K562 (cell line): ENCODE data around the gene PDCD1. TPM values are rescaled to one million over a fixed set of nuclear protein-coding genes. Genes with fewer than 3 reads are reported as not detected.

Experiments used
- ATAC-seq: fragments of 200-7000 bp; cut with Tn5 transposase; 3 replicates; pipeline ENCODE4 v1.9.1; 2020; ENCODE audit warnings: moderate library complexity
- BruUV-seq: library from RNA; stranded (reverse); fragments of 400-500 nt; replicated peaks from 2 replicates; lab custom pipeline; 2021; lab: Mats Ljungman, UMichigan
- CTCF ChIA-PET: fragments of 300-600 bp; formaldehyde crosslinking; extraction: SDS; loops from one replicate; lab custom pipeline; 2021; ENCODE audit warnings: low intra/inter-chr PET ratio; lab: Yijun Ruan, JAX
- POLR2A ChIA-PET: fragments of 300-600, 350-650 bp; sonication (Branson Sonifier 250); formaldehyde crosslinking; extraction: SDS; loops from one replicate; lab custom pipeline; 2021; ENCODE audit warnings: antibody characterized with exemption, inconsistent platforms; lab: Yijun Ruan, JAX
- DNase-seq, 4 experiments: peaks; one replicate each; pipeline versions ENCODE4 v3.0.0 to v3.0.0-alpha.2; 2011 to 2018; ENCODE audit warnings: low spot score in 3 of 4, mixed read lengths in 3 of 4; ENCODE audit errors: extremely low read depth in 1 of 4
- FAIRE-seq: peaks from 2 replicates; lab custom pipeline; 2011; peaks lifted over from hg19 to GRCh38; lab: Jason Lieb, UNC
- H2AFZ ChIP-seq: 2 replicates; pipeline ENCODE4 v1.6.0; 2011; ENCODE audit warnings: low read depth, low read length, control low read depth, inconsistent platforms
- H3K27ac ChIP-seq: fragments of 200-600 bp; 3 replicates; pipeline ENCODE4 v1.8.0; 2011; ENCODE audit warnings: low read depth, mild to moderate bottlenecking, control low read depth, inconsistent platforms, low read length, moderate library complexity, mixed read lengths; ENCODE audit errors: extremely low read depth
- H3K27me3 ChIP-seq, 2 experiments: fragments of 300-600 bp in 1 of 2; 2 replicates in 1 of 2; 3 replicates in 1 of 2; pipeline versions ENCODE4 v1.6.0 to v1.8.0; 2011; ENCODE audit warnings: inconsistent platforms in 2 of 2, low read length in 2 of 2, mild to moderate bottlenecking in 1 of 2, mixed read lengths in 1 of 2, moderate library complexity in 1 of 2; ENCODE audit not compliant: control insufficient read depth in 2 of 2, insufficient read depth in 2 of 2
- H3K36me3 ChIP-seq: fragments of 300-600 bp; 3 replicates; pipeline ENCODE4 v1.8.0; 2011; ENCODE audit warnings: mild to moderate bottlenecking, low read length, inconsistent platforms; ENCODE audit not compliant: control insufficient read depth, insufficient read depth
- H3K4me1 ChIP-seq, 2 experiments: fragments of 200-600 bp in 1 of 2; replicated peaks in 1 of 2; 2 replicates in 1 of 2; 3 replicates in 1 of 2; pipeline versions ENCODE4 v1.5.1 to v1.8.0; 2011; ENCODE audit warnings: inconsistent platforms in 2 of 2, low read length in 2 of 2, mild to moderate bottlenecking in 1 of 2, mixed read lengths in 1 of 2, moderate library complexity in 1 of 2; ENCODE audit not compliant: control insufficient read depth in 2 of 2, insufficient read depth in 2 of 2
- H3K4me2 ChIP-seq: 2 replicates; pipeline ENCODE4 v1.6.1; 2011; ENCODE audit warnings: low read length, control low read depth, inconsistent platforms, mixed read lengths; ENCODE audit not compliant: insufficient read depth
- H3K4me3 ChIP-seq: fragments of 200-600 bp; sonication (generic), shearing (Covaris generic); 2 replicates; pipeline ENCODE4 v1.5.1; 2016; ENCODE audit warnings: control low read depth, inconsistent platforms
- H3K79me2 ChIP-seq: fragments of 200-600 bp; 3 replicates; pipeline ENCODE4 v1.8.0; 2011; ENCODE audit warnings: low read length, inconsistent platforms; ENCODE audit not compliant: control insufficient read depth, insufficient read depth
- H3K9ac ChIP-seq, 2 experiments: 2 replicates each; pipeline versions ENCODE4 v1.6.0 to v1.6.1; 2011; ENCODE audit warnings: low read depth in 2 of 2, low read length in 2 of 2, control low read depth in 1 of 2, inconsistent platforms in 1 of 2, mild to moderate bottlenecking in 1 of 2, mixed read lengths in 1 of 2; ENCODE audit not compliant: insufficient read depth in 1 of 2
- H3K9me1 ChIP-seq: one replicate; pipeline ENCODE4 v1.6.0; 2011; ENCODE audit warnings: inconsistent platforms, mild to moderate bottlenecking, low read length, moderate library complexity; ENCODE audit not compliant: control insufficient read depth, insufficient read depth
- H3K9me3 ChIP-seq: replicated peaks from 2 replicates; pipeline ENCODE4 v1.5.1; 2011; ENCODE audit warnings: low read depth, low read length, inconsistent platforms; ENCODE audit not compliant: control insufficient read depth, insufficient read depth
- H4K20me1 ChIP-seq: replicated peaks from 2 replicates; pipeline ENCODE4 v1.6.1; 2011; ENCODE audit warnings: low read length, inconsistent platforms, mixed read lengths; ENCODE audit not compliant: control insufficient read depth, insufficient read depth
- NRF1 ChIP-seq, 2 experiments: fragments of 450-650 bp; IDR thresholded peaks in 1 of 2; conservative IDR thresholded peaks in 1 of 2; 2 replicates each; pipeline ENCODE4 v1.6.1; 2014; ENCODE audit warnings: mild to moderate bottlenecking in 2 of 2
- SUPT5H ChIP-seq: fragments of 450-650 bp; IDR thresholded peaks from 2 replicates; pipeline ENCODE4 v1.6.1; 2016
- WGBS: fragments of 100-300 bp; shearing (Covaris generic); methylation state at CpG from one replicate; pipeline ENCODE4 v1.1.6; 2016; ENCODE audit warnings: low coverage, mixed read lengths; ENCODE audit not compliant: insufficient coverage; ENCODE audit errors: missing lambda C conversion rate; 5-methylcytosine and 5-hydroxymethylcytosine counted together
- in situ Hi-C: fragments of 300-500 bp; cut with MboI; formaldehyde crosslinking; loops from 4 replicates; pipeline ENCODE4 v1.15.0; 2018; ENCODE audit warnings: inconsistent platforms, mixed read lengths
- intact Hi-C: fragments of 100-400 bp; cut with micrococcal nuclease; formaldehyde crosslinking; loops from 2 replicates; pipeline ENCODE4 v1.14.2; 2022
- polyA plus RNA-seq, 8 experiments: library from polyadenylated mRNA; depleted of rRNA in 4 of 8; stranded (reverse) in 5 of 8; unstranded in 3 of 8; fragments of >200 nt; fragmentation: Nextera tagmentation in 2 of 8; fragmentation: Illumina TruSeq in 1 of 8; extraction: Ambion mirVana in 2 of 8; extraction: Trizol in 1 of 8; gene quantifications; 2 replicates each; pipeline versions ENCODE4 v1.2.1 to v1.2.3, GENCODE V29; 2011 to 2014; ENCODE audit warnings: inconsistent platforms in 1 of 8, missing spikeins in 1 of 8
- total RNA-seq, 7 experiments: library from RNA; depleted of rRNA in 6 of 7; stranded (reverse); fragments of >200 nt in 6 of 7; fragmentation: Illumina TruSeq in 2 of 7; extraction: Trizol in 2 of 7; gene quantifications; 2 replicates each; pipeline versions ENCODE4 v1.2.1 to v1.2.3, GENCODE V29; 2011 to 2021; ENCODE audit warnings: low replicate concordance in 1 of 7

PDCD1 gene
- total and polyA plus RNA-seq, 9 of the 15 experiments (the other 6 are each of a cell fraction or from before 2014, with no cell fraction given), result 0.15 to 2.5 (median 1.0) TPM; not detected in 2

GRCh38 chr2:241871538-241872312 is 13.0 kb upstream of the PDCD1 start:
- no peak overlapping the region for H3K4me2 ChIP-seq
- peaks cover 4 to 43% of the 10 kb centered on the region in 2 experiments; a peak in 3 of 5 replicates for H3K27me3 ChIP-seq
- ChIA-PET CTCF (no interaction called here), POLR2A (no interaction called here)
- 49% methylated on average over 10 of the region's 38 CpGs for WGBS
- FAIRE-seq, result no peak
- H3K36me3 ChIP-seq, result no peaks in the 10 kb centered on the region
- peaks cover 0 to 56% of the 10 kb centered on the region in 2 experiments; a peak in 2 of 5 replicates for H3K4me1 ChIP-seq
- ATAC-seq, result no peak
- no peak overlapping the region for H2AFZ ChIP-seq
- no peak overlapping the region for H3K27ac ChIP-seq
- H4K20me1 ChIP-seq, result no peaks in the 10 kb centered on the region; the same call in 1 of the 2 replicates
- TF ChIP-seq NRF1 (conservative IDR thresholded peaks at IDR 0.05 in 1 of 2, IDR thresholded peaks at IDR 0.05 in 1 of 2), result peak in 1 of 2 experiments; percentile 0; a peak in 1 of 4 replicates
- TF ChIP-seq SUPT5H, result no peak
- H3K9me3 ChIP-seq, result no peaks in the 10 kb centered on the region
- DNase-seq, result no peak
- H3K9ac ChIP-seq, result no peak overlapping the region
- BruUV-seq, result no TSS peak
- no peak overlapping the region for H3K4me3 ChIP-seq
- in situ Hi-C loops (no loop called here), intact Hi-C loops (no loop called here)
- H3K9me1 ChIP-seq, result no peaks in the 10 kb centered on the region
- H3K79me2 ChIP-seq, result no peaks in the 10 kb centered on the region
